Muscle of back (tissue), 11 donors: ENCODE measurements around the gene FMN1. TPM values are rescaled to one million over a fixed set of nuclear protein-coding genes. Genes with fewer than 3 reads are reported as not detected.

Source experiments
- DNase-seq, 3 donors: peaks; one replicate each; pipeline versions ENCODE4 v3.0.0 to v3.0.0-alpha.2; 2013
- polyA plus RNA-seq, 10 donors: library from polyadenylated mRNA; unstranded; fragments of 120-200 nt; gene quantifications; one replicate each; pipeline ENCODE4 v1.2.1, GENCODE V29; 2013; ENCODE audit not compliant: insufficient read length in 10 of 10

Gene FMN1
- polyA plus RNA-seq, 10 donors = 1.5 to 4.5 (median 2.1) TPM

DNA sequence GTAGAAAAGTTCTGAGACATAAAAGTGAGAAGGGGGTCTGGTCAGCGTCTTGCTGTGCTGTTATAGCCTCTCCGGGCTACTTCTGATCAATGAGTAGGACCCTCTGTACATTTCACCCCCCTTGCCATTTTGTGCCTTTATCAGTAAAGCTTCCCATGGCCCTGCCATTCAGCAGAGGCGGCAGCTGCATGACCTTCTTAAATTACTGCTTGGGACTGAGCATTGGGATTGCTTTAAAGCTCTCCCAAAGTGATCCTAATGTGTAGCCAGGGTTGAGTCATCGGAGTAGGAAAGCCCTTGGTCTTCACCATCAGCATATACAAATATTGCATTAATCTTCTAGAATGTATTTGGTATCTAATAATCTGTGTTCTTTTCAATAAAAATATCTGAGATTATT, 70.2 kb downstream of the FMN1 start:
- DNase-seq = peak in 1 of 3 donors; percentile 21

DNA sequence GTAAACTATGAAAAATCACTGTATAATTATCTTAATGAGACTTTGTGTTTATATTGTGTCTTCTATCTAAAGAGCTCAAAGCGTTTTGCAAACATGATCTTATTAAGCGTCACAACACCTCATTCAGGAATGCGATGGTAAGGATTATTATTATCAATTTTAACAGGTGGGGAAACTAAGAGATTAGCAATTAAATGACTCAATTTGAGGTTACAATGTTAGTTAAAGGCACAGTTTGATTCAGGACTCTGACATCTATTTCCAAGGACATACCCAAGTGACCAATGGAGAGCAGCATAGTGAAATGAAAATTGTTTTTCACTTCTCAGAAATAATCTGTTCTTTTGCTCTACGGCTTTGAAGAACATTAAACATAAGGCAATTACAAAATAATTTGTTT, 74.6 kb downstream of the FMN1 start:
- DNase-seq = no peak

GRCh38 chr15:33119273-33119672, 75.2 kb downstream of the FMN1 start:
- DNase-seq = no peak

GRCh38 chr15:33116198-33116597, 78.3 kb downstream of the FMN1 start:
- peak; percentile 31 to 79 (median 78) for DNase-seq

DNA sequence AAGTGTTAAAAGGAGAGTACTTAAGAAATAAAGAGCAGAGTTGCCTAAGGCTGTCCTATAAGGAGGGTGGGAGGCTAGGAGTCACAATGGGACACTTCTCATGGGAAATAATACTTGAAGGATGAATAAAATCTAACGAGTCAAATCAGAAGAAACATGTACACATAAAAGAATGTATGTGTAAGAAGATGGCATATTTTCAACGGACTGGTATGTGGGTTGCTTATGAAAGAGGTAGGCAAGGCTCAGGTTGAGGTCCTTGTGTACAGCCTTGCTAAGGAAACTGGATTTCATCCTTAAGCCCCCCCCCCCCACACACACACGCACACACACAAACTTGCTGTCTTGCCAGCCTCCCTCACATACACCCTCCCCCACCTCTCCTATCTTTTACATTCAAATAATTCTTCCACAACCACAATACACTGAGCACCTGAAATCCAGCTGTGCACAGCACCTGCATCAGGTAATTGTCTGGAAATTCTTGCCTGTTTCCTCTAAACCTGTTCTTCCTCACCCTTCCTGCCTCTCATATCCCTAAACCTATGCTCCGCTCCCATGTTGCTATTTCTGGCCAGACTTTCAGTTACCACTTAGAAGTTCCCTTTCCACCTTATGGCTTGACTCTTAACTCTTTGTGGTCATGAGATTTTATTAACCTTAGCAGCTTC, 79.2 kb downstream of the FMN1 start:
- no peak for DNase-seq

DNA sequence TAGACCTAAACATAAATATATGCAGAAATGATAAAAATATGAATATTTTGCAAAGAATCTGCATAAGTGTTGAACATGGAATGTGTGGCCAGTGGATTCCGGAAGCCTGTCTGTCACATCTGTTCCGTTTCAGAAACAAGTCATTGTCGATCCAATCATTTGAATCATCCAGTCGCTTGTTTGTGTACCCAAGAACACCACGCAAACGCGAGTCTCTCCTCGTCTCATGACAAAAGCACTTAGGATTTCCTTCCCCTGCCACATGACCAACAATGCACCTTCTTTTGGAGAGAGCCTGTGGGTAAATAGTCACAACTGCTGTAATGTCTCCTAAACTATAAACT, 80.2 kb downstream of the FMN1 start:
- no peak for DNase-seq

DNA sequence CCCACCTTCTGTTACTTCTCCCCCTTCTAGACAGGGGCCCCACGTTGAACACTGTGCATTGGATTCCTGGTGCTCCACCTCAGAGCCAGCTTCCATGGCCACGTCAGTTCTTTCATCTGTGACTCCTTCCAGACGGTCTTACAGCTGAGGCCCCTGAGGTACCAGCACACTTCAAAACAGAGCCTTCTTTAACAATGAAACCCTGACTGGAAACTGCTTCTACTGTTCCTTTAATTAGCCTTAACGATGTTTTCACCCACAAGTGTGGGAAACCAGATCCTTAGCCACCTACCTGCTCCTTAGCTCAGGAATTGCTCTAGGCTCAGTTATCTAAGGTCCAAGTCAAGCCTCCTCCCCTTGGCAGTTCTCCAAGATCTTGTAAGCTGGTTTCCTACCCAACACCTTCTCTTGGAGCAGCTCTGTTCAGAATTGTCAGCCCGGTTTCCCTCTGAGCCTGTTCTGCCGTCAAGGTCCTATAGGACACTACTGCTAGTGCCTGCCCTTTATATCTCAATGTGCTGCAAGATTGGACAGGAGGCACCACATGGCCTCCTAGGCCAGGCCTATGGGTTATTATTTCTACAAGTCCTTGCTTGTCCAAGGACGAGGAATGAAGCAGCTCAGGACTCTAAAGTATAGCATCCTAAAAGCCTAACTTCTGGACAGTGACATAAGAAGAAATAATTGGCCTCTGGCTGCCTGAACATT, 80.7 kb downstream of the FMN1 start:
- DNase-seq = no peak

GRCh38 chr15:33112541-33113105, 81.9 kb downstream of the FMN1 start:
- no peak for DNase-seq

- DNase-seq = no peak
These were observed 83.5 kb downstream of the FMN1 start for GRCh38 chr15:33111041-33111451.

DNA sequence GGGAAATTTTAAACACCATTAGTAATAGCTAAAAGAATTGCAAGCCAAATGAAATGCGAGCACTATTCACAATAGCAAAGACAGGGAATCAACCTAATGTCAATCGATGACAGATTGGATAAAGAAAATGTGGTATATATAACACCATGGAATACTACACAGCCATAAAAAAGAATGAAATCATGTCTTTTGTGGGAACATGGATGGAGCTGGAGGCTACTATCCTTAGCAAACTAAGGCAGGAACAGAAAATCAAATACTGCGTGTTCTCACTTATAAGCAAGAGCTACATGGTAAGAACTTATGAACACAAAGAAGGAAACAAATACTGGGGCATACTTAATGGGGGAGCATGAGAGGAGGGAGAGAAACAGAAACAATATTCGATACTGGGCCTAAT, 85.2 kb downstream of the FMN1 start:
- DNase-seq = no peak

DNA sequence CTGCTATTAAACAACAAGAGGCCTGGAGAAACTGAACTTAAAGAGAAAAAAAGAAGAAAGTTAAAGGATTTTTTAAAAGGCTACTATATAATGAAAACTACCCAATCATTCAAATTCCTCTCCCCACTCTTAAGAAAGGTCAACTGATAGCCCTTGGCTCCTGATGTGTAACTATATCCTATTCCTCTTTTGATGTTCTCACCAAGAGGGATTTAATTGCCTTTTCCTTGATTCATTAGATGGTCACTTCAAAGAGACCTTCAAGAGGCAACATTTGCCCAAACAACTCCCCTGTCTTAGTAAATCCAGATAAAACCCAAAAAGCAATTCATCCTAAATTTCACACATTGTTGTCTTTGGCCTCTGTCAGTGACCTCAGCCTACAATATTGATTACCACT, 86.0 kb downstream of the FMN1 start:
- DNase-seq = no peak

DNA sequence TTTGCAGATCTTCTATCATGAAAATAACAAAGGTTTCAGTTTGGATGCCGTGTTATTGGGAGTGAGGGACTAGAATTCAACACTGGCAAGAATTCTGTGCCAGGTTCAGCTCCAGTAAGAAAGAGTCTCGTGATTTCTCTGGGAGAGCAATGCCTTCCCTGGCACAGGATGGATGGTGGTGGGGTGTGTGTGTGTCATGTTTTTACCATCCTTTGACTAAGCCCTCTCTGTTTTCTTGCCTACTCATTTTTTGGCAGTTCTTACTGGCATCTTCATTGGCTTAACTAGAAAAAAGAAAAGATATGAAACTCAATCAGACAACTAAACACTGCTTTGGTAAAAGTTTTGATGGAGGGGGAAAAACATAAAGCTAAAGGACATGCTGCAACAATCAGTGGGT, 86.6 kb downstream of the FMN1 start:
- DNase-seq = no peak

- peak in 2 of 3 donors; percentile 37 to 74 for DNase-seq
These were observed 90.3 kb downstream of the FMN1 start for GRCh38 chr15:33104212-33104611.

DNA sequence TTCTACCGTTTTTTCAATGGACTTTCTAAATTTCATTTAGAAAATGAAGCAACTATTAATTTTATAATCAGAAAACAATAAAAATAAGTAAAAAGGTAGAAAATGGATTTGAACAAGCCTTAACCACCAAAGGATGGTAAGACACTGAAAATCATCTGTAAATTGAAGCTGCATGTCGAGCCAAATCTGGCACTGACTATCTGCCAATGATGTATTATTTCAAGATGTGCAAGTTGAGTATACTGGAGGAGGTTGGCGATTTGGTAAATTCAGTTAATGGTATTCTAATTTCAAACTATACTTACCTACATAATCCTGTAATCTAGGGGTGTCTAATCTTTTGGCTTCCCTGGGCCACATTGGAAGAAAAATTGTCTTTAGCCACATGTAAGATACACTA, 93.5 kb downstream of the FMN1 start:
- no peak for DNase-seq

DNA sequence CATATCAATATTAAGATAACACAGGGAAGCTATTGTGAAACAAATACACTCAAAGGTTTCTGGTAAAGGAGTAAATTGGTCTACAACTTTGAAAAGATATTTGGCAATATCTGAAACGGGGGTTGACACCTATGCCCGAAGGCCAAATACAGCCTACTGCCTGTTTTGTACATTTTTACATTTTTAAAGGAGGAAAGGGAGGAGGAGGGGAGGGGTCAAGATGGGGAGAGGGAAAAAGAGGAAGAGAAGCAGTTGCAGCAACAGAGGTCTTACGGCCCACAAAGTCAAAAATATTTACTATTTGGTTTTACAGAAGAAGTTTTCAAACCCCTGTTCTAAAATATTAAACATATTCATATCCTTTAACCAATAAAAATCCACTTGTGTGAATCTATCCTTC, 94.2 kb downstream of the FMN1 start:
- no peak for DNase-seq

DNA sequence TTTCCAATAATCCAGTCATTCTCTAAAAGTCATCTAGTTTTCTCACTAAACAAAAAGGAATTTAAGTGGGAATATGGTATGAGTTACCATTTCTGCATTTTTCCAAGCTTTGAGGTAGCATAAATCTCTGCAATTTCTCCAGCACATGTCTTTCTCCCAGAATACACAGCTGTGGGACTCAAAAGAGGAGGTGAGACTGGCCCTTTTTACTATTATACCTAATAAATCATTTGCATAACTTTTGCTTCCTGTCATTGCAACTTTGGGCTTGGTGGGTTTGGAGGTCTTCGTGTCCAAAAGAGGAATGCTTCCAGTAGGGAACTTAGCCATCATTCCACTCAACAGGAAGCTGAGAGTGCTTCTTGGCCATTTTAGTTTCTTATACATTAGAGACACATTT, 94.8 kb downstream of the FMN1 start:
- peak in 2 of 3 donors; percentile 46 to 73 for DNase-seq

DNA sequence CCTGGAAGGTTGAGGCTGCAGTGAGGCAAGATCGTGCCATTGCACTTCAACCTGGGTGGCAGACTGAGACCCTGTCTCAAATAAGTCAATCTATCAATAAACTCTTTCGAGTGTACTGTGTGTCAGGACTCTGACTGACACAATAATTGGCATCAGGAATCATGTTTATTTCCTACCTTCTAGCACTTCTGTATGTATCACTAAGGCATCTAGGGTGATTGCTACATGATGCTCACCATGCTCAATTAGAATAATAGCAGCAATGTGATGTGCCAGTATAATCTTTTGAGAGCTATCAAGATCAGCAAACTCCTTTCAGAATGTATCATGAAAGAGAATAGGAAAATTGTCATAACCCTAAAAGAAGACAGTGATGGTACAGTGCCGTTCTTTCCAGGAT, 95.3 kb downstream of the FMN1 start:
- no peak for DNase-seq

GRCh38 chr15:33098094-33099058, 96.1 kb downstream of the FMN1 start:
- DNase-seq = peak in 2 of 3 donors; percentile 28 to 81

DNA sequence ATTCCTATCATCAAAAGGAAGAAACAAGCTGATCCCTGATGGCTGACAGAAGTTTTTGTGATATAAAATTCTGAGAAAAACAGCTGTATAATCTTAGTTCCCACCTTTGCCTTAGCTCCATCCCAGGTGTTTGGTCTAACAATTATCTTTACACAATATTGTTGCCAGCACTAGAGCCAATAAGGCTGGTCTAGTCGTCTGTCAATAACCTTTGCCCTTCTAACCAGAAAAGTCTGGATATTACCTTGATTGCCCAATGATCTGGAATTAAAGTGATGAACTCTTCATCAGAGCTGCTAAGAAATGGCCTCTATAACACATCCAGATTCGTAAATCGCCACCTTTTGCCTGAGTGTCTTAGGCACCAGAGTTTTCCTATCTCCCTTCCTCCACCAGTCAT, 98.4 kb downstream of the FMN1 start:
- DNase-seq = no peak

GRCh38 chr15:33095641-33096040, 98.9 kb downstream of the FMN1 start:
- no peak for DNase-seq

DNA sequence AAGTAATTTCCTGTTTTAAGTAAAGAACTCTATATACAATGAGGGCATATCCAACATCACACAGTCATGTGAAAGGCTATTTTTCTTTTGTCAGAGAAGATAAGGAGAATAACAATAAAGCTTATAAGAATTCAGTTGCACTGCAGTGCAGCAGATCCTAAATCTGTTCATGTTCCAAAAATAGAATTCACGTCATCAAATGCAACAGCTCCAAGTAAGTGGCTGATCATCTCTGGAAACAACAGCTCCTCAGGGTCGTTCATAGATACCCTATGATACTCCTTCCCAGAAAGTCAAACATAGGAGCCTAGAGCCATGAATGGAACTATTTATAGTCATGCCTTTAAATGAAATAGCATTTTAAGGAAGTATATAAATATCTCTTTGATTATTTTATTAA, 100.2 kb downstream of the FMN1 start:
- peak in 2 of 3 donors; percentile 47 to 60 for DNase-seq

DNA sequence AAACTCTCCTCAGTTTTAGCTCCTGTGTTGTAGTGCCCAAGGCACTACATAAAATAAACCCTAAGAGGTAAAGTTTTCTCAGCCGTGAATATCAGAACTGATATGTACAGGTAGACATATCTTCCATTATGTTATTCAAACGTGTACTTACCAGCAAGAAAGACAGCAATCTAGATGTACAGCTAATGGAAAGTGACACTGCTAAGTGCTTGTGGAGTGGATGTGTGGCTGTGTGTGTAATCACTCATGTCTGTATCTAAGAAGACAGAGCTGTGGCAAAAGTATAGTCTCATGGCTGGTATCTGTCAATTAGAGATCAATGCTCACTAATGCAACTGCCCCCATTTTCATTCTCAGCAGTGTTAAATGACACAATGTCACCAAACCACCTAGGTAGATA, 101.3 kb downstream of the FMN1 start:
- DNase-seq = no peak
